ENCODE data around the gene VAMP1. TPM values are rescaled to one million over a fixed set of nuclear protein-coding genes. Genes with fewer than 3 reads are reported as not detected.
"Not testable (repeated sequence)": the region's sequence is repeated elsewhere in the genome, so short reads cannot be mapped to it uniquely, and the experiment has no call there.

Gene VAMP1
- polyA plus RNA-seq, 1 donor, result 9.6 TPM

DNA sequence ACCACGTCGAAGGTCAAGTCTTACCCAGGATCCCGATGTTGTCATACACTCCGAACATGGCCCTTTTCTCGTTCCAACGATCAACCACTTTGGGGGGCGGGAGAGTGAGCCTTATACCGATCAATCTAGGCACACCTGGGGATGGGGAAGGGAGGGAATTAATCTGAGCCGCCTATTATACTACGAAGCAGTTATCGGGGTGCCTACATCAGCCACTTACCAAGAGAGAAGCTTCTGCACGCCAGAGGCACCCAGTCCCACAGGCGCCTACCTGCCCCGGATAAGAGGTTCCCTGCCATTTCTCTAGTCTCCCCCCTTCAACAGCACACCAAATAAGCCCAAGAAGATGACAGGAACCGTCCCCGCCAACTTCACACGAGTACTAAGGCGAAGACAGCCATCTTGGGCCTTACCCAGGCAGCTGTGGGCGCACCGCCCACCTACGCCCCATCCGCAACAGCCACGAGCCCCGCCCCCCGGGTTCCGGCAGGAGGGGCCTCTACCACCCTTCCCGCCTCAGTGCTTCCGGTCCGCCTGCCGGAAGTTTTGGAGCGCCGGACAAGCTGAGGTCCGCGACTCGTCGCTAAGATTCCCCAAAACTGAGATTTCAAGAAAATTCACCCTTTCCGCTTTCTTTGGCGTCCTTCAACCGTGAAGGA, 22.5 kb upstream of the VAMP1 start, which contains the start of gene MRPL51:
Gene MRPL51 (minus strand): TSS at position 425 of the 659 bp plus-strand sequence. CDS start 126 bp downstream, at position 299.
- Histone ChIP-seq H3K36me3 (ENCODE audit: control insufficient read depth, insufficient read depth, low read length) (peaks cover 12% of the 10 kb centered on the region), H3K27ac (ENCODE audit: low read length) (peak within 1 kb of the TSS; percentile 98), H3K27me3 (ENCODE audit: control insufficient read depth, insufficient read depth, low read length) (no peaks in the 10 kb centered on the region), H3K4me1 (ENCODE audit: control insufficient read depth, insufficient read depth, low read length) (peaks cover 14% of the 10 kb centered on the region), H3K9me3 (ENCODE audit: control insufficient read depth, low read depth, low read length) (no peaks in the 10 kb centered on the region), H3K4me3 (ENCODE audit: low read length) (peak within 1 kb of the TSS; percentile 87)
- DNase-seq, result peak; percentile 92 to 98
- WGBS (ENCODE audit: insufficient coverage, low lambda C conversion rate), result no CpG with 5 or more reads among the region's 39 CpGs

DNA sequence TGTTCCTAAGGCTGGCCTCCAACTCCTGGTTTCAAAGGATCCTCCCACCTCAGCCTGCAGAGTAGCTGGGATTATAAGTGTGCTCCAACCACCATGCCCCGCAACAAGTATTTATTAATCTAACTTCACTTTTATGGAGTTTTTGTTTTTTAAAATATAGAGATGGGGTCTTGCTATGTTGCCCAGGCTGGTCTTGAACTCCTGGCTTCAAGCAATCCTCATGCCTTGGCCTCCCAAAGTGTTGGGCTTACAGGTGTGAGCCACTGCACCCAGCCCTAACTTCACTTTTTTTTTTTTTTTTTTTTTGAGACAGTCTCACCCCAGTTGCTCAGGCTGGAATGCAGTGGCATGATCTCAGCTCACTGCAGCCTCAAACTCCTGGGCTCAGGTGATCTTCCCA, 20.2 kb upstream of the VAMP1 start:
- not testable (repeated sequence) for DNase-seq; H3K27me3 ChIP-seq (ENCODE audit: control insufficient read depth, insufficient read depth, low read length); H3K36me3 ChIP-seq (ENCODE audit: control insufficient read depth, insufficient read depth, low read length); H3K9me3 ChIP-seq (ENCODE audit: control insufficient read depth, low read depth, low read length); H3K4me3 ChIP-seq (ENCODE audit: low read length); H3K27ac ChIP-seq (ENCODE audit: low read length)
- peaks cover 14% of the 10 kb centered on the region for H3K4me1 ChIP-seq (ENCODE audit: control insufficient read depth, insufficient read depth, low read length)
- WGBS (ENCODE audit: insufficient coverage, low lambda C conversion rate), result no CpG with 5 or more reads among the region's 1 CpG

DNA sequence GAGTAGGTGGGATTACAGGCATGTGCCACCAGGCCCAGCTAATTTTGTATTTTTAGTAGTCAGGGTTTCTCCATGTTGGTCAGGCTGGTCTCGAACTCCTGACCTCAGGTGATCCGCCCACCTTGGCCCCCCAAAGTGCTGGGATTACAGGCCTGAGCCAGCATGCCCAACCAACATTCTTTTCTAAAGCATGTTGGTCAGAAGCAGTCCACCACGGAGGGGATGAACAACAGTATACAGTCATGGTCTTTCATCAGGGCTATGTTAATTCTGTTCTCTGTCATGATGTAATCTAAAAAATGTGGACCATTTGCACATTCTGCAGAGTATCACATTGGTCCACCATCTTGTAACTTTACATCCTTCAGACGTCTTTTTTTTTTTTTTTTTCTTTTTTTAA, 19.0 kb upstream of the VAMP1 start:
- Histone ChIP-seq H3K4me1 (ENCODE audit: control insufficient read depth, insufficient read depth, low read length) (peaks cover 6% of the 10 kb centered on the region), H3K27me3 (ENCODE audit: control insufficient read depth, insufficient read depth, low read length) (no peaks in the 10 kb centered on the region), H3K27ac (ENCODE audit: low read length) (no peak overlapping the region), H3K9me3 (ENCODE audit: control insufficient read depth, low read depth, low read length) (no peaks in the 10 kb centered on the region), H3K36me3 (ENCODE audit: control insufficient read depth, insufficient read depth, low read length) (peaks cover 5% of the 10 kb centered on the region), H3K4me3 (ENCODE audit: low read length) (no peak overlapping the region)
- WGBS (ENCODE audit: insufficient coverage, low lambda C conversion rate), result 20% methylated on average over 1 of the region's 4 CpGs
- no peak for DNase-seq

DNA sequence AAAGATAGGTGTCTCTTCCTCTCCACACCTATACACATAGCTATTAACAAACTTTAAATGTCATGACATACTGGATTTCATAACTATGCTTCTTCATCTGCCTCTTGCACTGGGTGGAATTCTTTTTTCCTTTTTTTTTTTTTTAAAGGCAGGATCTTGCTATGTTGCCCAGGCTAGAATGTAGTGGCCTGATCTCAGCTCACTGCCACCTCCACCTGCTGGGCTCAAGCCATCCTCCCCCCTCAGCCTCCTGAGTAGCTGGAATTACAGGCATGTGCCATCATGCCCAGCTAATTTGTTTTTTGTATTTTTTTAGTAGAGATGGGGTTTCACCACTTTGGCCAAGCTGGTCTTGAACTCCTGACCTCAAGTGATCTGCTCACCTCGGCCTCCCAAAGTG, 17.8 kb upstream of the VAMP1 start:
- no peaks in the 10 kb centered on the region for H3K9me3 ChIP-seq (ENCODE audit: control insufficient read depth, low read depth, low read length)
- no peak for DNase-seq
- H3K27ac ChIP-seq (ENCODE audit: low read length), result no peak overlapping the region
- WGBS (ENCODE audit: insufficient coverage, low lambda C conversion rate), result no CpG with 5 or more reads among the region's 1 CpG
- peaks cover 5% of the 10 kb centered on the region for H3K36me3 ChIP-seq (ENCODE audit: control insufficient read depth, insufficient read depth, low read length)
- no peaks in the 10 kb centered on the region for H3K27me3 ChIP-seq (ENCODE audit: control insufficient read depth, insufficient read depth, low read length)
- no peak overlapping the region for H3K4me3 ChIP-seq (ENCODE audit: low read length)
- peaks cover 6% of the 10 kb centered on the region for H3K4me1 ChIP-seq (ENCODE audit: control insufficient read depth, insufficient read depth, low read length)

DNA sequence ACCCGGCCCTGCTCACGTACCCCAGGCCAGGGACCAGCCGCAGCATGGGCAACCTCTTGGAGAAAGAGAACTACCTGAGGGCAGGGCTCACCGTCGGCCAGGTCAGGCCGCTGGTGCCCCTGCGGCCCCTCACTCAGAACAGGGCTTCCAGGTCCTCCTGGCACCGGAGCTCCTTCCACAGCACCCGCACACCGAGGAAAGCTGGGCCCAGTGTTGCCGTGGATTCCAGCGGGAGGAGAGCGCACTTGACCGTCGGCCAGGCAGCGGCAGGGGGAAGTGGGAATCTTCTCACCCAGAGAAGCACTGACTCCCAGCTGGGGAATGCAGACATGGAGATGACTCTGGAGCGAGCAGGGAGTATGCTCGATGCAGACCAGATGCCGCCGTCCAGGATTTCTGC, 7.9 kb upstream of the VAMP1 start:
- H3K27ac ChIP-seq (ENCODE audit: low read length), result no peak overlapping the region
- no peak for DNase-seq
- no peak overlapping the region for H3K4me3 ChIP-seq (ENCODE audit: low read length)
- no peaks in the 10 kb centered on the region for H3K4me1 ChIP-seq (ENCODE audit: control insufficient read depth, insufficient read depth, low read length)
- peaks cover 6% of the 10 kb centered on the region for H3K9me3 ChIP-seq (ENCODE audit: control insufficient read depth, low read depth, low read length)
- WGBS (ENCODE audit: insufficient coverage, low lambda C conversion rate), result no CpG with 5 or more reads among the region's 20 CpGs
- H3K27me3 ChIP-seq (ENCODE audit: control insufficient read depth, insufficient read depth, low read length), result no peaks in the 10 kb centered on the region
- H3K36me3 ChIP-seq (ENCODE audit: control insufficient read depth, insufficient read depth, low read length), result no peaks in the 10 kb centered on the region

DNA sequence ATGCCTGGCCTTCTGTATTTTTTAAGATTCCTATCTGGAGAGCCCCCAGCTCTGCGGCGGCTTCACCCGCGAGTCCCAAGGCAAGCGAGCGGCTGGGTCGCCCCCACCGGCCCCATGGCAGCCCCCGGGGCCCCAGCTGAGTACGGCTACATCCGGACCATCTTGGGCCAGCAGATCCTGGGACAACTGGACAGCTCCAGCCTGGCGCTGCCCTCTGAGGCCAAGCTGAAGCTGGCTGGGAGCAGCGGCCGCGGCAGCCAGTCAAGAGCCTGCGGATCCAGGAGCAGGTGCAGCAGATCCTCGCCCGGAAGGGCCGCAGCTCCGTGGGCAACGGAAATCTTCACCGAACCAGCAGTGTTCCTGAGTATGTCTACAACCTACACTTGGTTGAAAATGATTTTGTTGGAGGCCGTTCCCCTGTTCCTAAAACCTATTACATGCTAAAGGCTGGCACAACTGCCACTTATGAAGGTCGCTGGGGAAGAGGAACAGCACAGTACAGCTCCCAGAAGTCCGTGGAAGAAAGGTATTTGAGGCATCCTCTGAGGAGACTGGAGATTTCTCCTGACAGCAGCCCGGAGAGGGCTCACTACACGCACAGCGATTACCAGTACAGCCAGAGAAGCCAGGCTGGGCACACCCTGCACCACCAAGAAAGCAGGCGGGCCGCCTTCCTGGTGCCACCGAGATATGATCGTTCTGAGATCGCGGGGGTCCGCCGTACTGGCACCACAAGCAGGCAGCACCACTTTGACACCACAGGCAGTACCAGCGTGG, 7.3 kb upstream of the VAMP1 start:
- H3K27ac ChIP-seq (ENCODE audit: low read length); H3K4me3 ChIP-seq (ENCODE audit: low read length); H3K9me3 ChIP-seq (ENCODE audit: control insufficient read depth, low read depth, low read length); DNase-seq; H3K4me1 ChIP-seq (ENCODE audit: control insufficient read depth, insufficient read depth, low read length); H3K36me3 ChIP-seq (ENCODE audit: control insufficient read depth, insufficient read depth, low read length); H3K27me3 ChIP-seq (ENCODE audit: control insufficient read depth, insufficient read depth, low read length): not testable (repeated sequence)
- no CpG with 5 or more reads among the region's 37 CpGs for WGBS (ENCODE audit: insufficient coverage, low lambda C conversion rate)

DNA sequence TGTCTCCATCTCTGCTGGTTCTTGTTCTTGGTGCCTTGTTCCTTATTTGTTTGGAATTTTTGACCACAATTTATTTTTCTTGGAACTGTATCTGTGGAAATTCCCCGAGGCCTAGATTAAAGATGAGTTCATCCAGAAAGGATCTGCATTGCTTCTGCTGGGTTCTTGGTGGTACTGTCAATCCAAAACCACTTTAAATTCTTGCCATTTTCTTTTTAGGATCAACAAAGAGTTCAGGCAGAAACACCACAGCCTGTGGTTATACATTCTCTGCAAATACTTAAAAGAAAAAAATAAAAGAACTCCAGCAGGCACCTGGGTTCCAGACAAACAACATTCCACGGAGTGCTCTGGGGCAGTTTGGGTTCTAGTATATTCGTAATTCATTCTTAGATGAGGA, 6.0 kb upstream of the VAMP1 start:
- no peak overlapping the region for H3K4me3 ChIP-seq (ENCODE audit: low read length)
- no peaks in the 10 kb centered on the region for H3K36me3 ChIP-seq (ENCODE audit: control insufficient read depth, insufficient read depth, low read length)
- H3K27me3 ChIP-seq (ENCODE audit: control insufficient read depth, insufficient read depth, low read length), result no peaks in the 10 kb centered on the region
- 50% methylated on average over 1 of the region's 3 CpGs for WGBS (ENCODE audit: insufficient coverage, low lambda C conversion rate)
- H3K9me3 ChIP-seq (ENCODE audit: control insufficient read depth, low read depth, low read length), result peaks cover 6% of the 10 kb centered on the region
- DNase-seq, result no peak
- H3K27ac ChIP-seq (ENCODE audit: low read length), result no peak overlapping the region
- H3K4me1 ChIP-seq (ENCODE audit: control insufficient read depth, insufficient read depth, low read length), result no peaks in the 10 kb centered on the region

DNA sequence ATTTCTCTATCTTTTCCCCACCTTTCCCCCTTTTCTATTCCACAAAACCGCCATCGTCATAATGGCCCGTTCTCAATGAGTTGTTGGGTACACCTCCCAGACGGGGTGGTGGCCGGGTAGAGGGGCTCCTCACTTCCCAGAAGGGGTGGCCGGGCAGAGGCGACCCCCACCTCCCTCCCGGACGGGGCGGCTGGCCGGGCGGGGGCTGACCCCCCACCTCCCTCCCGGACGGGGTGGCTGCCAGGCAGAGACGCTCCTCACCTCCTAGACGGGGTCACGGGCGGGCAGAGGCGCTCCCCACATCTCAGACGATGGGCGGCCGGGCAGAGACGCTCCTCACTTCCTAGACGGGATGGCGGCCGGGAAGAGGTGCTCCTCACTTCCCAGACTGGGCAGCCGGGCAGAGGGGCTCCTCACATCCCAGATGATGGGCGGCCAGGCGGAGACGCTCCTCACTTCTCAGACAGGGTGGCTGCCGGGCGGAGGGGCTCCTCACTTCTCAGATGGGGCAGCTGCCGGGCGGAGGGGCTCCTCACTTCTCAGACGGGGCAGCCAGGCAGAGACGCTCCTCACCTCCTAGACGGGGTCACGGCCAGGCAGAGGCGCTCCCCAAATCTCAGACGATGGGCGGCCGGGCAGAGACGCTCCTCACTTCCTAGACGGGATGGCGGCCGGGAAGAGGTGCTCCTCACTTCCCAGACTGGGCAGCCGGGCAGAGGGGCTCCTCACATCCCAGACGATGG, 4.9 kb upstream of the VAMP1 start:
- not testable (repeated sequence) for H3K27me3 ChIP-seq (ENCODE audit: control insufficient read depth, insufficient read depth, low read length); H3K9me3 ChIP-seq (ENCODE audit: control insufficient read depth, low read depth, low read length); H3K36me3 ChIP-seq (ENCODE audit: control insufficient read depth, insufficient read depth, low read length); DNase-seq; H3K4me1 ChIP-seq (ENCODE audit: control insufficient read depth, insufficient read depth, low read length); H3K27ac ChIP-seq (ENCODE audit: low read length); H3K4me3 ChIP-seq (ENCODE audit: low read length)
- no CpG with 5 or more reads among the region's 48 CpGs for WGBS (ENCODE audit: insufficient coverage, low lambda C conversion rate)

DNA sequence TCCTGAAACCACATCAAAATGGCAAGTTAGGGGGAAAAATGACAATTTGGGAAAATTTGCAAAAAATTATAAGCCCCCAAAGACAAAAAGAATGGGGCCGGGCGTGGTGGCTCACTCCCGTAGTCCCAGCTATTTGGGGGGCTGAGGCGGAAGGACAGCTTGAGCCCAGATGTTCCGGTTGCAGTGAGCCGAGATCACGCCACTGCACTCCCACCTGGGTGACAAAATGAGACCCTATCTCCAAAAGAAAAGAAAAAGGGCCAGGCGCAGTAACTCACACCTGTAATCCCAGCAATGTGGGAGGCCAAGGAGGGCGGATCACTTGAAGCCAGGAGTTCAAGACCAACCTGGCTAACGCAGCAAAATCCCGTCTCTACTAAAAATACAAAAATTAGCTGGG, 2.0 kb upstream of the VAMP1 start:
- H3K4me1 ChIP-seq (ENCODE audit: control insufficient read depth, insufficient read depth, low read length), result peaks cover 8% of the 10 kb centered on the region
- no peak overlapping the region for H3K27ac ChIP-seq (ENCODE audit: low read length)
- H3K4me3 ChIP-seq (ENCODE audit: low read length), result no peak overlapping the region
- no peaks in the 10 kb centered on the region for H3K36me3 ChIP-seq (ENCODE audit: control insufficient read depth, insufficient read depth, low read length)
- DNase-seq, result no peak
- H3K9me3 ChIP-seq (ENCODE audit: control insufficient read depth, low read depth, low read length), result peaks cover 5% of the 10 kb centered on the region
- no CpG with 5 or more reads among the region's 11 CpGs for WGBS (ENCODE audit: insufficient coverage, low lambda C conversion rate)
- H3K27me3 ChIP-seq (ENCODE audit: control insufficient read depth, insufficient read depth, low read length), result no peaks in the 10 kb centered on the region

DNA sequence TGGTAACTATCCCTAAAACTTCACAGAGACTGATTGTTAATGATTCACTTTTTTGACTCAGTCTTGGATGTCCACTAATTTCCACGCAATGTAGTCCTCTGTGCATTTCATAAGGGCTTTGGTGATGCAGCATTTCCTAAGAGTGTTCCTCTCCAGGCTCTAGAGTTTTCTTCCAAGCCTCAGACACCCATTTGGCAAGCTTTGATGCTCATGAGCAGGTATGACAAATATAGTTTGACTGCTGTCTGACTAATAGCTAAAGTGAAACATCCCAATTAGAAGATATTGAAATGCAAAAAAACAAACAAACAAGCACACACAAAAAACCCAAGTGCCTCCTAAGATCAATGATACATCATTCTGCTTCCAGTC, 1.5 kb upstream of the VAMP1 start:
- Histone ChIP-seq H3K27me3 (ENCODE audit: control insufficient read depth, insufficient read depth, low read length) (no peaks in the 10 kb centered on the region), H3K27ac (ENCODE audit: low read length) (no peak overlapping the region), H3K4me1 (ENCODE audit: control insufficient read depth, insufficient read depth, low read length) (peaks cover 8% of the 10 kb centered on the region), H3K4me3 (ENCODE audit: low read length) (no peak overlapping the region), H3K9me3 (ENCODE audit: control insufficient read depth, low read depth, low read length) (peaks cover 4% of the 10 kb centered on the region), H3K36me3 (ENCODE audit: control insufficient read depth, insufficient read depth, low read length) (no peaks in the 10 kb centered on the region)
- DNase-seq, result no peak
- WGBS (ENCODE audit: insufficient coverage, low lambda C conversion rate), result no CpG with 5 or more reads among the region's 1 CpG

All from large intestine (tissue), 3 donors.